Thyroid gland (tissue), 4 donors: ENCODE measurements around the gene PSG1.
"Not testable (repeated sequence)": the region's sequence is repeated elsewhere in the genome, so short reads cannot be mapped to it uniquely, and the experiment has no call there.

ENCODE experiments used
- POLR2A ChIP-seq, 2 donors: fragments of 450-650 bp; IDR thresholded peaks; one replicate each; pipeline ENCODE4 v1.6.1; 2017; ENCODE audit warnings: antibody characterized with exemption in 2 of 2, mild to moderate bottlenecking in 2 of 2, moderate library complexity in 1 of 2
- TF ChIP-seq, protein P1 (sequence below), 6 experiments: fragments of 200-600 bp in 3 of 6; fragments of 450-650 bp in 3 of 6; sonication (generic) in 3 of 6; IDR thresholded peaks; one replicate each; pipeline ENCODE4 v1.5.1; 2016 to 2019; ENCODE audit warnings: antibody characterized with exemption in 6 of 6, mild to moderate bottlenecking in 2 of 6, inconsistent platforms in 1 of 6, moderate library complexity in 1 of 6

DNA sequence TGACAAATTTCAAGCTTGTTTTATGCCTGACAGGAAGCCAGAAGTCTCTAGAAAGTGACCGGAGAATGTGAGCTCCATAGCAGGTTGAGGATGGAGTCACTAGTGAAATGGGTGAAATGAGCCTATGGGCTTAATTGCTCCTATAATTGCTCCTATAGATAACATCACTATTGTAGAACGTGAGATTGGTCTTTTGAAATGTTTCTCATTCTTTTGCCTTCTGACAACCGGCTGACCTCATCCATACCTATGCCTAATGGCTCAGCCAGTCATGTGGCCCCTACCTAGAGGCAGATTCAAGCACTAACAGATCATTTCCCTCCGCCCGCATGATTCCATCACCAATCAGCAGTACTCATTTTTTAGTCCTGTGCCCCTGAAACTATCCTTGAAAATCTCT is 34.0 kb upstream of the PSG1 start:
- TF ChIP-seq, protein P1, sequence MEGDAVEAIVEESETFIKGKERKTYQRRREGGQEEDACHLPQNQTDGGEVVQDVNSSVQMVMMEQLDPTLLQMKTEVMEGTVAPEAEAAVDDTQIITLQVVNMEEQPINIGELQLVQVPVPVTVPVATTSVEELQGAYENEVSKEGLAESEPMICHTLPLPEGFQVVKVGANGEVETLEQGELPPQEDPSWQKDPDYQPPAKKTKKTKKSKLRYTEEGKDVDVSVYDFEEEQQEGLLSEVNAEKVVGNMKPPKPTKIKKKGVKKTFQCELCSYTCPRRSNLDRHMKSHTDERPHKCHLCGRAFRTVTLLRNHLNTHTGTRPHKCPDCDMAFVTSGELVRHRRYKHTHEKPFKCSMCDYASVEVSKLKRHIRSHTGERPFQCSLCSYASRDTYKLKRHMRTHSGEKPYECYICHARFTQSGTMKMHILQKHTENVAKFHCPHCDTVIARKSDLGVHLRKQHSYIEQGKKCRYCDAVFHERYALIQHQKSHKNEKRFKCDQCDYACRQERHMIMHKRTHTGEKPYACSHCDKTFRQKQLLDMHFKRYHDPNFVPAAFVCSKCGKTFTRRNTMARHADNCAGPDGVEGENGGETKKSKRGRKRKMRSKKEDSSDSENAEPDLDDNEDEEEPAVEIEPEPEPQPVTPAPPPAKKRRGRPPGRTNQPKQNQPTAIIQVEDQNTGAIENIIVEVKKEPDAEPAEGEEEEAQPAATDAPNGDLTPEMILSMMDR (IDR thresholded peaks at IDR 0.05): not testable (repeated sequence)
- TF ChIP-seq POLR2A (IDR thresholded peaks at IDR 0.05): not testable (repeated sequence)
